Testis (tissue), 2 donors: ENCODE measurements around the gene NAMPT.

ENCODE experiments used
- POLR2A ChIP-seq: fragments of 450-650 bp; IDR thresholded peaks from one replicate; pipeline ENCODE4 v1.6.1; 2017; ENCODE audit warnings: antibody characterized with exemption, mild to moderate bottlenecking, moderate library complexity
- TF ChIP-seq, protein P1 (sequence below), 3 experiments: fragments of 450-650 bp in 2 of 3; fragments of 200-600 bp in 1 of 3; sonication (generic) in 1 of 3; IDR thresholded peaks; one replicate each; pipeline ENCODE4 v1.5.1; 2016 to 2019; ENCODE audit warnings: antibody characterized with exemption in 3 of 3, mild to moderate bottlenecking in 2 of 3, moderate library complexity in 1 of 3

DNA sequence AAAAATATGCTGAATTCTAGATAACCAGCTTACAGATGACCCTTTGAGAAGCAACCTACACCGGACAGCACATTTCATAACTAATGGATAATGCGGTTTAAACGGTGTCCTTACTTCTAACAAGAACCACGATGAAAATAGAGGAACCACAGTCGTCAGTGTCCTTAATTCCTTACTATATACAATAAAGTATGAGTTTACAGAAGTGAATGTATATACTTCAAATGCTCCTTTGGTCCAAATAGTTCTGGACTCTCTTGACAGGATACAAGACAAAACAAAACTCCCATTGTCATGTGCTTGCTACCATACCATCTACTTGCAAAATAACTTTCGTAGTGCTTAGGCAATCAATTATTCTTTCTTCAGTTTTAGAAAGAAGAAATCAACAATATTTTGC is 2.4 kb downstream of the NAMPT start:
- TF ChIP-seq, protein P1, sequence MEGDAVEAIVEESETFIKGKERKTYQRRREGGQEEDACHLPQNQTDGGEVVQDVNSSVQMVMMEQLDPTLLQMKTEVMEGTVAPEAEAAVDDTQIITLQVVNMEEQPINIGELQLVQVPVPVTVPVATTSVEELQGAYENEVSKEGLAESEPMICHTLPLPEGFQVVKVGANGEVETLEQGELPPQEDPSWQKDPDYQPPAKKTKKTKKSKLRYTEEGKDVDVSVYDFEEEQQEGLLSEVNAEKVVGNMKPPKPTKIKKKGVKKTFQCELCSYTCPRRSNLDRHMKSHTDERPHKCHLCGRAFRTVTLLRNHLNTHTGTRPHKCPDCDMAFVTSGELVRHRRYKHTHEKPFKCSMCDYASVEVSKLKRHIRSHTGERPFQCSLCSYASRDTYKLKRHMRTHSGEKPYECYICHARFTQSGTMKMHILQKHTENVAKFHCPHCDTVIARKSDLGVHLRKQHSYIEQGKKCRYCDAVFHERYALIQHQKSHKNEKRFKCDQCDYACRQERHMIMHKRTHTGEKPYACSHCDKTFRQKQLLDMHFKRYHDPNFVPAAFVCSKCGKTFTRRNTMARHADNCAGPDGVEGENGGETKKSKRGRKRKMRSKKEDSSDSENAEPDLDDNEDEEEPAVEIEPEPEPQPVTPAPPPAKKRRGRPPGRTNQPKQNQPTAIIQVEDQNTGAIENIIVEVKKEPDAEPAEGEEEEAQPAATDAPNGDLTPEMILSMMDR (IDR thresholded peaks at IDR 0.05), result no peak
- TF ChIP-seq POLR2A, result no peak
